GM12878 (cell line): ENCODE results near the gene GAK. TPM values are rescaled to one million over a fixed set of nuclear protein-coding genes. Genes with fewer than 3 reads are reported as not detected.
A peak's percentile ranks its signal among the peaks of the same experiment; 100 is the strongest.

Experiments used
- ATAC-seq: fragments of 200-7000 bp; cut with Tn5 transposase; 3 replicates; pipeline ENCODE4 v1.9.1; 2020; ENCODE audit warnings: mild to moderate bottlenecking, moderate library complexity
- BruUV-seq: library from RNA; stranded (reverse); fragments of 400-500 nt; replicated peaks from 2 replicates; lab custom pipeline; 2021; lab: Mats Ljungman, UMichigan
- CTCF ChIA-PET: fragments of 300-600 bp; sonication (Branson Sonifier 250); formaldehyde crosslinking; extraction: SDS; loops from one replicate; lab custom pipeline; 2021; ENCODE audit warnings: inconsistent platforms; lab: Yijun Ruan, JAX
- POLR2A ChIA-PET: fragments of 350-600 bp; formaldehyde crosslinking; extraction: SDS; loops from one replicate; lab custom pipeline; 2021; ENCODE audit warnings: inconsistent platforms; lab: Charles Lee
- RAD21 ChIA-PET: fragments of 300-600 bp; sonication (Branson Sonifier 250); formaldehyde crosslinking; loops from one replicate; lab custom pipeline; 2023; ENCODE audit warnings: antibody characterized with exemption; ENCODE audit not compliant: unreplicated experiment; lab: Charles Lee
- SMC1A ChIA-PET: fragments of 300-600 bp; sonication (Branson Sonifier 250); formaldehyde crosslinking; loops from one replicate; lab custom pipeline; 2023; ENCODE audit not compliant: unreplicated experiment, uncharacterized antibody; lab: Charles Lee
- DNase-seq: peaks from one replicate; pipeline ENCODE4 v3.0.0-alpha.2; 2011; ENCODE audit warnings: low read depth, low spot score
- FAIRE-seq: peaks from 3 replicates; lab custom pipeline; 2011; peaks lifted over from hg19 to GRCh38; lab: Jason Lieb, UNC
- H2AFZ ChIP-seq: 2 replicates; pipeline ENCODE4 v1.6.0; 2011; ENCODE audit warnings: low read depth, low read length, control low read depth; ENCODE audit not compliant: control insufficient read depth
- H3K27ac ChIP-seq: 2 replicates; pipeline ENCODE4 v1.5.1; 2011; ENCODE audit warnings: control low read depth; ENCODE audit not compliant: control insufficient read depth, insufficient read depth
- H3K27me3 ChIP-seq, 2 experiments: replicated peaks in 1 of 2; 2 replicates each; pipeline versions ENCODE4 v1.6.0 to v1.6.1; 2011; ENCODE audit warnings: low read length in 1 of 2; ENCODE audit not compliant: control insufficient read depth in 2 of 2, insufficient read depth in 2 of 2
- H3K36me3 ChIP-seq, 2 experiments: 2 replicates each; pipeline ENCODE4 v1.5.1; 2011; ENCODE audit warnings: low read length in 1 of 2; ENCODE audit not compliant: control insufficient read depth in 2 of 2, insufficient read depth in 2 of 2
- H3K4me1 ChIP-seq: 2 replicates; pipeline ENCODE4 v1.6.1; 2011; ENCODE audit warnings: mild to moderate bottlenecking, low read length, moderate library complexity, mixed read lengths; ENCODE audit not compliant: control insufficient read depth, insufficient read depth
- H3K4me2 ChIP-seq: 2 replicates; pipeline ENCODE4 v1.6.0; 2011; ENCODE audit warnings: control low read depth; ENCODE audit not compliant: control insufficient read depth, insufficient read depth
- H3K4me3 ChIP-seq: fragments of 200-600 bp; sonication (generic); 2 replicates; pipeline ENCODE4 v1.5.1; 2016
- H3K79me2 ChIP-seq: 2 replicates; pipeline ENCODE4 v1.6.0; 2011; ENCODE audit warnings: low read length; ENCODE audit not compliant: control insufficient read depth, insufficient read depth
- H3K9ac ChIP-seq: 2 replicates; pipeline ENCODE4 v1.8.0; 2011; ENCODE audit warnings: low read length, control low read depth, mixed read lengths; ENCODE audit not compliant: control insufficient read depth, insufficient read depth
- H3K9me3 ChIP-seq: replicated peaks from 3 replicates; pipeline ENCODE4 v1.5.1; 2011; ENCODE audit warnings: mild to moderate bottlenecking, low read length; ENCODE audit not compliant: control insufficient read depth, insufficient read depth
- H4K20me1 ChIP-seq: 2 replicates; pipeline ENCODE4 v1.6.0; 2011; ENCODE audit not compliant: control insufficient read depth, insufficient read depth
- CREM ChIP-seq: IDR thresholded peaks from 2 replicates; pipeline ENCODE4 v1.6.1; 2014; ENCODE audit warnings: antibody characterized with exemption, low read depth
- DPF2 ChIP-seq: fragments of 450-650 bp; IDR thresholded peaks from 2 replicates; pipeline ENCODE4 v1.6.1; 2017; ENCODE audit warnings: mild to moderate bottlenecking
- POLR2A ChIP-seq: IDR thresholded peaks from 2 replicates; pipeline ENCODE4 v1.6.1; 2011; ENCODE audit warnings: low read depth, mild to moderate bottlenecking, low read length
- WGBS: methylation state at CpG from one replicate; pipeline ENCODE4 v1.1.6; 2016; ENCODE audit warnings: low lambda C conversion rate; ENCODE audit not compliant: insufficient replicate concordance, insufficient coverage; ENCODE audit errors: missing lambda C conversion rate; 5-methylcytosine and 5-hydroxymethylcytosine counted together
- in situ Hi-C: fragments of 300-500 bp; cut with MboI; formaldehyde crosslinking; loops from 9 replicates; pipeline ENCODE4 v1.14.3; 2018; ENCODE audit warnings: mixed read lengths
- intact Hi-C: fragments of 100-400 bp; cut with micrococcal nuclease; formaldehyde crosslinking; loops from one replicate; pipeline ENCODE4 v1.14.2; 2022; ENCODE audit not compliant: unreplicated experiment
- polyA plus RNA-seq, 11 experiments: library from polyadenylated mRNA; depleted of rRNA in 4 of 11; unstranded in 6 of 11; stranded (reverse) in 5 of 11; fragments of >200 nt; fragmentation: Nextera tagmentation in 4 of 11; fragmentation: Illumina TruSeq in 1 of 11; extraction: Ambion mirVana in 4 of 11; extraction: Trizol in 1 of 11; gene quantifications; 1 replicate in 1 of 11; 2 replicates in 10 of 11; pipeline versions ENCODE4 v1.2.1 to v1.2.3, GENCODE V29; 2011 to 2016; ENCODE audit warnings: inconsistent platforms in 2 of 11, missing spikeins in 2 of 11, low read depth in 1 of 11
- total RNA-seq, 4 experiments: library from RNA; depleted of rRNA in 3 of 4; stranded (reverse); fragments of >200 nt in 3 of 4; fragmentation: Illumina TruSeq in 1 of 4; extraction: Trizol in 1 of 4; gene quantifications; 2 replicates each; pipeline versions ENCODE4 v1.2.1 to v1.2.3, GENCODE V29; 2013 to 2021

Gene GAK
- total and polyA plus RNA-seq, 10 of the 15 experiments (the other 5 are each of a cell fraction or from before 2014, with no cell fraction given) = 0.82 to 127 (median 53.8) TPM

GRCh38 chr4:882646-883045 is 49.5 kb downstream of the GAK start:
- Histone ChIP-seq H3K4me2 (no peak overlapping the region), H3K79me2 (no peaks in the 10 kb centered on the region), H3K9me3 (no peaks in the 10 kb centered on the region), H4K20me1 (no peaks in the 10 kb centered on the region), H2AFZ (no peak overlapping the region), H3K27me3 (no peaks in the 10 kb centered on the region), H3K36me3 (peaks cover 6 to 18% of the 10 kb centered on the region in 2 experiments; a peak in 3 of 4 replicates), H3K4me3 (no peak overlapping the region), H3K9ac (no peak overlapping the region), H3K4me1 (peaks cover 13% of the 10 kb centered on the region), H3K27ac (no peak overlapping the region)
- RAD21 ChIA-PET = no interaction called here
- CTCF ChIA-PET = no interaction called here
- BruUV-seq = no TSS peak
- TF ChIP-seq POLR2A (0 out of 2 replicates have a peak, but pooled peaks have one; percentile 26), CREM (no peak)
- FAIRE-seq (no peak), DNase-seq (no peak), ATAC-seq (no peak)
- POLR2A ChIA-PET = no interaction called here
- SMC1A ChIA-PET = no interaction called here
- in situ Hi-C loops = no loop called here
- 94% methylated on average over 19 of the region's 22 CpGs for WGBS
- intact Hi-C loops = no loop called here

DNA sequence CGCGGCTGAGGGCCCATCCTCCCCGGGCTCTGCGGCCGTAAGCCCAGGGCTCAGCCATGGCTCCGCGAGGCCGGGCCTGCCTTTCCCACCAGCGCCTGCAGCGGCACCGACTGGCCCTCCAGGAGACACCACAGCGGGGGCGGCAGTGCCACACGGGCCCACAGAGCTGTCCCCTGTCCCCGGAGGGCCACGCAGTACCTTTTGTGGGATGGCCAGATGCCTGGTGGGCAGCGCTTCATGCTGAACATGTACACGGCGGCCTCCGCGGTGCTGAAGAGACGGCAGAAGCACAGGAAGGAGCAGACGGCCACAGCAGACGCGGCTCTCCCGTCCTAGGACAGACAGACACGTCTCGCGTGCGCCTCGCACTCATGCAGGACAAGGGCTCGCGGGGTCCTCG is 50.4 kb downstream of the GAK start:
- ChIA-PET POLR2A (no interaction called here), CTCF (no interaction called here), RAD21 (no interaction called here), SMC1A (no interaction called here)
- DNase-seq (no peak), FAIRE-seq (no peak), ATAC-seq (no peak)
- BruUV-seq = no TSS peak
- Histone ChIP-seq H3K27me3 (no peaks in the 10 kb centered on the region), H2AFZ (no peak overlapping the region), H3K4me1 (peaks cover 13% of the 10 kb centered on the region), H3K79me2 (no peaks in the 10 kb centered on the region), H3K4me3 (no peak overlapping the region), H4K20me1 (no peaks in the 10 kb centered on the region), H3K4me2 (no peak overlapping the region), H3K36me3 (peaks cover 6 to 17% of the 10 kb centered on the region in 2 experiments; a peak in 3 of 4 replicates), H3K9ac (no peak overlapping the region), H3K27ac (no peak overlapping the region), H3K9me3 (no peaks in the 10 kb centered on the region)
- in situ Hi-C loops (no loop called here), intact Hi-C loops (no loop called here)
- 91% methylated on average over 32 of the region's 34 CpGs for WGBS
- peak; percentile 30; the same call in 1 of the 2 replicates for TF ChIP-seq POLR2A
- TF ChIP-seq DPF2 = no peak
